GM21576 (cell line): ENCODE measurements around the gene ECHDC1.
"Not testable (repeated sequence)": the region's sequence is repeated elsewhere in the genome, so short reads cannot be mapped to it uniquely, and the experiment has no call there.

Experiments used
- ATAC-seq: cut with Tn5 transposase; IDR thresholded peaks from one replicate; pipeline ENCODE4 v1.9.1; 2021; ENCODE audit warnings: mild to moderate bottlenecking, moderate library complexity; ENCODE audit not compliant: unreplicated experiment

Gene ECHDC1, protein sequence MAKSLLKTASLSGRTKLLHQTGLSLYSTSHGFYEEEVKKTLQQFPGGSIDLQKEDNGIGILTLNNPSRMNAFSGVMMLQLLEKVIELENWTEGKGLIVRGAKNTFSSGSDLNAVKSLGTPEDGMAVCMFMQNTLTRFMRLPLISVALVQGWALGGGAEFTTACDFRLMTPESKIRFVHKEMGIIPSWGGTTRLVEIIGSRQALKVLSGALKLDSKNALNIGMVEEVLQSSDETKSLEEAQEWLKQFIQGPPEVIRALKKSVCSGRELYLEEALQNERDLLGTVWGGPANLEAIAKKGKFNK

DNA sequence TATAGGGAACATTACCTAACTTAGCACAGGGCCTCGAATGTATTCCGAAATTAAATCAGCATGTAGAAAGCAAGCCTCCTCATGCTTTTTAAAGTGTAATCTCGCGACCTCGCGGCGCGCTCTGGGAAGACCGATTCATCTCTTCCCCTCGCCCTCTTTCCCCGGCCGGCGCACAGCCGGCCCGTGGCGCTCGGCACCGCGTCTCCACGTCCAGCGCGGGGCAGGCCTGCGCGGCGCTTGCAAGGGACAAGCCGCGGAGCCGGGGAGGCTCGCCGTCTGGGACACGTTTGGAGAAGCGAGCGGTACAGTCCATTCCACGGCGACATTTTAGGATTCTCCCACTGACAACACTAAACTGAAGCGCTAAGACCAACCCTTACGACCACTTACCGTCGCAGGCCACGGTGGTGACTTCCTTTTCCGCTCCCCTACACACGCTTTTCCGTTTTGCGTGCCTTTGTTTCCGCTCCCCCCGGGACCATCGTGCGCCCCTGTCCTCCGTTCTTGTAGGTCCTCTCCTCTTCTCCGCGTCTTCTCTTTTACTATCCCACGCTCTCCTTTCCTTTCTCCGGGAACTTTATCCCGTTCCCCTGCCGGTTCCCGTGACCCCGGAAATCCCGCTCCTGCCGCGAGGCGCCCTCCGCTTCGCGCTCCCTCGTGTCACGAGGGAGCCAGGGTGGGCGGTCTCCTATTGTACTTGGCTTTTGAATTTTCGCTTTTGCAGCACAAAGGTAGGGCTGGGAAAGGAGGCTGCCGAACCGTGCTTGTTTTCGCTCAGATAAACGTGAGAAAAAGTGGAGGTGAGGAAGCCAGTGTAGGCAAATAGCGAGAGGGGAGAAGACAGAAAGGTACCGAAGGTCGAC lies at the start of gene ECHDC1:
Gene ECHDC1, minus strand, starts transcription at position 664 of the 863 bp plus-strand sequence. CDS start 12,581 bp downstream, outside the sequence.
- peak; percentile 72 for ATAC-seq

GRCh38 chr6:127392301-127392700 lies 48.9 kb upstream of the ECHDC1 start:
- ATAC-seq: no peak

DNA sequence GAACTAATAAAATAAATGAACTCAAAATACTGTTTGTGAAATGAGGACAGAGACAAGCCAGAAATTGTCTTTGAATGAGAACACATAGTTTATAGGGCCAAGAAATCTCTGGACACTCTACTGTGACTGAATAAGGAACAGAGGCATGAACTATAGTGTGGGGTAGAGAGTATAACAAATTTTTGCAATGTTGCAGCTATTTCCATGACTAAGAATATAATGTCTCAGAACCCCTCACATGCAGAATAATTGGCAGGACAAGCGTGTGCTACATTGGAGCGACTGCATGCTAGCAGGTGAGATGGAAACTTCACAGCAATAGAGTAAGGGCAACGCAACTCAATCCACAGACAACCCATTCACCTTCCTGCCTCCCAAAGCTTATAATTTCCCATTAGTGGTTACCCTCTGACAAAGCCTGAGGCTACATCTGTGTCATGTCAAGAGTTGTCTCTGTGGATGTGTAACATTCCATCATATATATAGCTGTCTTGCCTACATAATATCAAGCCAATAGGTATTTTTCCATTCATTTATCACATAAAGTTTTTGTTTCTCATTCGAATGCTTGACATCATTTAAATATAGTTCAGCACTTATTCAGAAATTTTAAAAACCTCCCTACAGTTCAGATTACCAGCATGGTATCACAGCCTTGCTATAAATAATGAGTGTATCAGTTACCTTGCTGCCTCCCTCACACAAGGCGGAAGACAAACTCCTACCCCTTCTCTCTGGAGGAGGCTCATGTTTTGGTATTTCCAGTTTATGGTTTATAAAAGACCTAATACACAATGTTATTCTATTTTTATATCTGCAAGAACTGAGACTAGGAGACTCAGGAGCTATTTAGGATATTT lies 47.9 kb upstream of the ECHDC1 start:
- ATAC-seq: no peak

DNA sequence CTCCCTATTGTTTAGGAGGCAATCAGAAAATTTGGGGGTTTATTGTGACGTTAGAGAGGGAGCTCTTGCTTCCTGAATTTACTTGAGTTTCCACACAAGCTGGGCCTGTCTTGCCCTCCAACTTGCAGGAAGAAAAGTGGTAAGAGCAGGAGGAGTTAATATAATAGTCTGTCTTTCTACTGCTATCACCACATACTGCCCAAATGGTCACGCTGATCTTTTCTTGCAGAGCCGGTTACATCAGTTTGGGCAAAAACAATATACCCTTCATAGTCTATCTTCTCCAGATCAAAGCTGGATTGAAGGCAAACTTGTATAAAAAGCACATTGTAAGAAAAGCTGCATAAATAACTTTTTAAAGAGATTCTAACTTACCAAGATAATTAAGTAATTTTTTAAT lies 46.3 kb upstream of the ECHDC1 start:
- no peak for ATAC-seq

GRCh38 chr6:127385668-127386430 lies 42.4 kb upstream of the ECHDC1 start:
- no peak for ATAC-seq

- ATAC-seq: not testable (repeated sequence)
Observed at GRCh38 chr6:127384848-127385247, 41.4 kb upstream of the ECHDC1 start.

DNA sequence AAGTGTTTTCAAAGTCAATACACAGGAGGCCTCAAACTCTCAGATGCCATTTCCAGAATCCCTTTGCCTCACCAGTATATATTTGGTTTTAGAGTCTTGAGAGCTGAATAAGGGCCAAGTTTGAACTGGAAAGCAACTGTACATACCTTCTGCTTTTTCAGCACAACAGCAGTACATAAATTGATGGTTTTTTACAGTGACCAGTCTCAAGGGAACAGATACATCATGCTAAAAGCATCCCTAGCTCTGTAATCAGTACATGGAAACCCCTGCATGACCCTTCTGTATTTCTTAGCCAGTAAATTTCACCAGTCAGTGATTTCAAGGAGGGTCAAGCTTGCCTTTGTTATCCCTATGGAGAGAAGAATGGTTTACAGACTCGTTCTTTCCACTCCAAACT lies 40.6 kb upstream of the ECHDC1 start:
- no peak for ATAC-seq

GRCh38 chr6:127382413-127382812 lies 39.0 kb upstream of the ECHDC1 start:
- ATAC-seq: no peak

DNA sequence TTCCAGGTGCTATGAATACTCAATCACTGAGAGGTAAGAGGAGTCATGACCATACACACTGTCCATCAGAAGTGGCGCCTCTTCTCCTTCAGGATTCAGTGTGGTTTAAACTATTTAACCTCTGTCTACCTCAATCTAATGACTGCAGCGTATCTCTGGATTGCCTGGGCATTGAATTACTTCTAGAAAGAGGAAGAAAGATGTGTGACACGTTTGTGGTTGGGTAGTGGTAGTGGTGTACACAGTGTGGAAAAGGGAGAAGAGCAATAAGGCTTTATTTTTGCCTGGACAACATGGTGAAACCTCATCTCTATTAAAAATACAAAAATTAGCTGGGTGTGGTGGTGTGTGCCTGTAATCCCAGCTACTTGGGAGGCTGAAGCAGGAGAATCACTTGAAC lies 38.0 kb upstream of the ECHDC1 start:
- no peak for ATAC-seq

- ATAC-seq: no peak
Observed at GRCh38 chr6:127376685-127377084, 33.3 kb upstream of the ECHDC1 start.

GRCh38 chr6:127367023-127367375 lies 23.6 kb upstream of the ECHDC1 start:
- ATAC-seq: no peak

GRCh38 chr6:127366282-127367022 lies 23.0 kb upstream of the ECHDC1 start:
- ATAC-seq: no peak

GRCh38 chr6:127365874-127366273 lies 22.5 kb upstream of the ECHDC1 start:
- no peak for ATAC-seq

DNA sequence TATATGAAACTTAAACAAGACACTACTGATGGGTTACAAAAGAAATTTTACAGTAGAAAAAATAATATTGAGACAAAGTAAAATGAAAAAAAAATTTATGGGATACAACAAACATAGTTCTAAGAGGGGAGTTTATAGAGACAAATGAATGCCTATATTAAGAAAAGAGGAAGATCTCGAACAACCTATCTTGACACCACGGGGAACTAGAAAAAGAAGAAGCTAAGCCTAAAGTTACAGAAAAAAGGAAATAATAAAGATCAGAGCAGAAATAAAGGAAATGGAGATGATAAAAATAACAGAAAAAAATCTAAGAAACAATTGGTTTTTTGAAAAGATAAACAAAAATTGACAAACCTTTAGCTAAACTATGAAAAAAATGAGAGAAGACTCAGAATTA lies 9.1 kb upstream of the ECHDC1 start:
- ATAC-seq: no peak

DNA sequence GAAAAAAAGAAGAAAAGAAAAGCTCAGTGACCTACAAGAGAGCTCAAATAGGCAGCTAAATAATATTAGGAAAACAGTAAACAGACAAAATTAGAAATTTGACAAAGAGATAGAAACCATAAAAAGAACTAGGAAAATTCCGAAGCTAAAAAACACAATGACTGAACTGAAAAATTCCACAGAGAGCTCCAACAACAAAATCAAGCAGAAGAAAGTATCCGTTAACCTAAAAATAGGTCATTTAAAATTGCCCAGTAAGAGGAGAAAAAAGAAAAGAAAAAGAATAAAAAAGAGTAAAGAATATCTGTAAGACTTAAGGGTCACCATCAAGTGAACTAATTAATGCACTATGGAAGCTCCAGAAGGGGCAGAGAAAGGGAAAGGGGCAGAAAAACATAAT lies 6.6 kb upstream of the ECHDC1 start:
- ATAC-seq: no peak

- ATAC-seq: no peak
Observed at GRCh38 chr6:127348028-127348661, 4.7 kb upstream of the ECHDC1 start.

GRCh38 chr6:127347178-127347577 lies 3.8 kb upstream of the ECHDC1 start:
- no peak for ATAC-seq

GRCh38 chr6:127345521-127345920 lies 2.1 kb upstream of the ECHDC1 start:
- ATAC-seq: no peak
